22Rv1 (cell line): Measurements from ENCODE around the gene PLA2G4D.

Experiments used
- CTCF ChIP-seq: fragments of 450-650 bp; IDR thresholded peaks from 2 replicates; pipeline ENCODE4 v1.5.1; 2017; ENCODE audit warnings: mild to moderate bottlenecking
- ZFX ChIP-seq: fragments of 450-650 bp; IDR thresholded peaks from 2 replicates; pipeline ENCODE4 v1.6.1; 2017; ENCODE audit warnings: antibody characterized with exemption, borderline replicate concordance

GRCh38 chr15:42057799-42058646 is 36.3 kb downstream of the PLA2G4D start:
- TF ChIP-seq CTCF (no peak), ZFX (no peak)
